Fibroblast of lung (primary cell): ENCODE results near the gene CDO1.

Experiments used
- CTCF ChIP-seq, 2 donors: IDR thresholded peaks in 1 of 2; conservative IDR thresholded peaks in 1 of 2; 1 replicate in 1 of 2; 2 replicates in 1 of 2; pipeline ENCODE4 v1.5.1; 2011 to 2012; ENCODE audit warnings: low read length in 2 of 2, control low read depth in 1 of 2, inconsistent platforms in 1 of 2, low read depth in 1 of 2, mild to moderate bottlenecking in 1 of 2
- EZH2 ChIP-seq: IDR thresholded peaks from 2 replicates; pipeline ENCODE4 v1.5.1; 2012; ENCODE audit warnings: low read length, control low read depth, mild to moderate bottlenecking; ENCODE audit errors: missing control alignments

- TF ChIP-seq CTCF (conservative IDR thresholded peaks at IDR 0.05 in 1 of 2, IDR thresholded peaks at IDR 0.05 in 1 of 2; ENCODE audit: low read depth in 1 of 2, low read length in 2 of 2) (no peak), EZH2 (no peak)
Measured at GRCh38 chr5:115859378-115859777, 42.9 kb upstream of the CDO1 start.
